ENCODE data around the gene ARHGEF16. TPM values are rescaled to one million over a fixed set of nuclear protein-coding genes. Genes with fewer than 3 reads are reported as not detected.

ARHGEF16 gene
- total RNA-seq, 2 experiments from 2014 or later: 0.11 to 0.22 TPM

DNA sequence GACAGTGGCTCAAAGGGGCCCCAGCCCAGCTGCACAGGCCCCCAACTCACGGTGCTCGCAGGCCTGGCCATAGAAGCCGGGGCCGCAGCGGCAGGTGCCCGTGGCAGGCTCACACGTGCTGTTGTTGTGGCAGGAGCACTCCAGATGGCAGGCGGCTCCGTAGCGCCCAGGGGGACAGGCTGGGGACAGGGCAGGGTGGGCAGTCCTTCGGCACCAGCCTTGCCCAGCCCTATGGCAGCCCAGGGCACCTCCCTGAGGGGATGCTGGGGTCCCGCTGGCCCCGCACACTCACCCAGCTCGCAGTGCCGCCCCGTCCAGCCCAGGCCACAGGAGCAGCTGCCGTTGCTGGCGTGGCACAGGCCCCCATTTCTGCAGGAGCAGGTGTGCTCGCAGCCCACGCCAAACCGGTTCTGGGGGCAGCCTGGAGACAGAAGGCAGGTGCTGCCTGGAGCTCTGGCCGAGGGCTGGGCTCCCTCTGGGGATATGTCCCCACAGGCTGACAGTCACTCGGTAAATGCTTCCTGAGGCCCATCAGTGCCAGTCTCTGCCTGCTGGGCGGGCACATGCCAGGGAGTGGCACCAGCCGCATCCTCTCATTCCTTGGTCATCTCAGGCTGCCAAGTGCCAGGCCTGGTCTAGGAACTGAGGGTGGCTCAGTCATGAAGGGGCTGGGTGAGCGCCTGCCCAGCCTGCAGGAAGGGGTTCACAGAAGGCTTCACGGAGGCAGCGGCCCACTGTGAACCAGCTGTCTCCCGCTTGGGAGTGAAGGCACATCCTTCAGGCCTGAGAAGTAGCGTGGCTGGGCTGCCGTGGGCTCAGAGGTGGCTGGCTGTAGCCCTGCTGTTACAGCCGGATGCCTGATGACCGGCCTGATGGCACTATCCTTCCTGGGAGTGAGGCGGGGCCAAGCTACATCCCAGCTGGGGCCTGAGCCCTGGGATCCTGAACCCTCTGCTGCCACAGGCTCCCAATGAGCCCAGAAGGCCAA, 40.1 kb downstream of the ARHGEF16 start:
- peaks cover 0 to 1% of the 10 kb centered on the region in 2 experiments for H3K9me3 ChIP-seq (ENCODE audit: control insufficient read depth in 1 of 2, insufficient read depth in 1 of 2, low read length in 2 of 2)
- peaks cover 10% of the 10 kb centered on the region for H3K36me3 Mint-ChIP-seq (ENCODE audit: low read depth)
- peaks cover 6% of the 10 kb centered on the region for H3K4me1 Mint-ChIP-seq (ENCODE audit: low read depth)
- CTCF ChIA-PET: no interaction called here
- POLR2A ChIA-PET: no interaction called here
- peaks cover 10% of the 10 kb centered on the region for H3K4me1 ChIP-seq (ENCODE audit: insufficient read depth, low read length)
- DNase-seq (no peak), ATAC-seq (ENCODE audit: poor library complexity) (no peak)
- intact Hi-C loops (cut with DNase I, micrococcal nuclease): loop anchor here in 1 of 2 experiments (5.0 kb wide), 1 partner anchor 862 kb away; the partner anchor contains the start of gene MMEL1
- no peaks in the 10 kb centered on the region for H3K9me3 Mint-ChIP-seq
- no peak overlapping the region for H3K4me3 ChIP-seq (ENCODE audit: low read length)
- H3K27ac ChIP-seq (ENCODE audit: low read depth in 1 of 2, low read length in 2 of 2): no peak overlapping the region
- no peak overlapping the region for H3K4me3 Mint-ChIP-seq
- H3K27me3 Mint-ChIP-seq: no peaks in the 10 kb centered on the region
- no peak for TF ChIP-seq CTCF (IDR thresholded peaks at IDR 0.05)
- no peaks in the 10 kb centered on the region for H3K36me3 ChIP-seq (ENCODE audit: insufficient read depth, low read length)
- H3K27me3 ChIP-seq (ENCODE audit: control insufficient read depth in 1 of 2, insufficient read depth in 2 of 2, low read length in 2 of 2): no peaks in the 10 kb centered on the region
- no peak overlapping the region for H3K27ac Mint-ChIP-seq

GRCh38 chr1:3495776-3496745, 41.6 kb downstream of the ARHGEF16 start:
- peaks cover 6% of the 10 kb centered on the region for H3K4me1 ChIP-seq (ENCODE audit: insufficient read depth, low read length)
- intact Hi-C loops (cut with DNase I, micrococcal nuclease): no loop called here
- Mint-ChIP-seq H3K36me3 (ENCODE audit: low read depth) (peaks cover 5% of the 10 kb centered on the region), H3K27me3 (no peaks in the 10 kb centered on the region), H3K27ac (no peak overlapping the region), H3K9me3 (no peaks in the 10 kb centered on the region), H3K4me1 (ENCODE audit: low read depth) (peaks cover 5% of the 10 kb centered on the region), H3K4me3 (no peak overlapping the region)
- no peak overlapping the region for H3K27ac ChIP-seq (ENCODE audit: low read depth in 1 of 2, low read length in 2 of 2)
- POLR2A ChIA-PET: interaction anchor here (0.9 kb wide), 1 partner anchor 35 kb away, joined by 4 read pairs; no protein-coding TSS in a partner anchor
- ATAC-seq (ENCODE audit: poor library complexity) (no peak), DNase-seq (no peak)
- no peaks in the 10 kb centered on the region for H3K36me3 ChIP-seq (ENCODE audit: insufficient read depth, low read length)
- H3K4me3 ChIP-seq (ENCODE audit: low read length): no peak overlapping the region
- no peak for TF ChIP-seq CTCF (IDR thresholded peaks at IDR 0.05)
- CTCF ChIA-PET: no interaction called here
- no peaks in the 10 kb centered on the region for H3K9me3 ChIP-seq (ENCODE audit: control insufficient read depth in 1 of 2, insufficient read depth in 1 of 2, low read length in 2 of 2)
- no peaks in the 10 kb centered on the region for H3K27me3 ChIP-seq (ENCODE audit: control insufficient read depth in 1 of 2, insufficient read depth in 2 of 2, low read length in 2 of 2)

DNA sequence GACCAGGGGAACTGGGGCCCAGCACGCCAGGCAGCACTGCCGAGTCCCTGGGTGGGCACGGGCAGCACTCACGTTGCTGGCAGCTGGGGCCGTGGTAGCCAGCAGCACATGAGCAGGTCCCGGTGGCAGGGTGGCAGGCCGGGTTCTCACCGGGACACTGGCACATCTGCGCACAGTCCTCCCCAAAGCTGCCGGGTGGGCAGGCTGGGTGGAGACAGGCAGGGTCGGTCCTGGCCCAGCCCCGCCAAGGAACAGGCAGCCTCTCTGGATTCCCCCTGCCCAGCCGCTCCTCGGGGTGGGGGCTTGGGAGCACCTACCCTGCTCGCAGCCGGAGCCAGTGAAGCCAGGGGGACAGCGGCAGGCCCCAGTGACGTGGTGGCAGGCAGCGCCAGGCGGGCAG, 42.5 kb downstream of the ARHGEF16 start:
- Histone ChIP-seq H3K9me3 (ENCODE audit: control insufficient read depth in 1 of 2, insufficient read depth in 1 of 2, low read length in 2 of 2) (no peaks in the 10 kb centered on the region), H3K4me3 (ENCODE audit: low read length) (no peak overlapping the region), H3K36me3 (ENCODE audit: insufficient read depth, low read length) (no peaks in the 10 kb centered on the region), H3K27me3 (ENCODE audit: control insufficient read depth in 1 of 2, insufficient read depth in 2 of 2, low read length in 2 of 2) (no peaks in the 10 kb centered on the region), H3K27ac (ENCODE audit: low read depth in 1 of 2, low read length in 2 of 2) (no peak overlapping the region), H3K4me1 (ENCODE audit: insufficient read depth, low read length) (no peaks in the 10 kb centered on the region)
- DNase-seq (no peak), ATAC-seq (ENCODE audit: poor library complexity) (no peak)
- Mint-ChIP-seq H3K27ac (no peak overlapping the region), H3K4me1 (ENCODE audit: low read depth) (no peaks in the 10 kb centered on the region), H3K4me3 (no peak overlapping the region), H3K9me3 (no peaks in the 10 kb centered on the region), H3K27me3 (no peaks in the 10 kb centered on the region), H3K36me3 (ENCODE audit: low read depth) (no peaks in the 10 kb centered on the region)
- ChIA-PET POLR2A (interaction anchor here (0.9 kb wide), 1 partner anchor 34 kb away, joined by 4 read pairs; no protein-coding TSS in a partner anchor), CTCF (no interaction called here)
- intact Hi-C loops (cut with DNase I, micrococcal nuclease): no loop called here
- TF ChIP-seq CTCF (IDR thresholded peaks at IDR 0.05): no peak

All from CD4-positive, alpha-beta T cell (primary cell).